IPS-18c (cell line): ENCODE measurements around the gene RB1.
A peak's percentile ranks its signal among the peaks of the same experiment; 100 is the strongest.

Experiments used
- H3K4me3 ChIP-seq: 2 replicates; pipeline ENCODE4 v1.7.0; 2013; ENCODE audit warnings: low read depth, mild to moderate bottlenecking, low read length, moderate library complexity; ENCODE audit not compliant: insufficient read depth
- H3K9me3 ChIP-seq: one replicate; pipeline ENCODE4 v1.6.1; 2013; ENCODE audit warnings: mild to moderate bottlenecking, low read length, moderate library complexity; ENCODE audit not compliant: control insufficient read depth, insufficient read depth

RB1 gene

GRCh38 chr13:48303359-48304142 lies at the start of gene RB1:
TSS of gene RB1 (plus strand) at chr13:48303751. CDS start at chr13:48303913, 162 bp downstream.
- Histone ChIP-seq H3K9me3 (no peaks in the 10 kb centered on the region), H3K4me3 (peak within 1 kb of the TSS; percentile 90)

GRCh38 chr13:48253849-48254248 lies 49.7 kb upstream of the RB1 start:
- Histone ChIP-seq H3K4me3 (no peak overlapping the region), H3K9me3 (no peaks in the 10 kb centered on the region)

- Histone ChIP-seq H3K9me3 (no peaks in the 10 kb centered on the region), H3K4me3 (no peak overlapping the region)
These were observed 48.5 kb upstream of the RB1 start for GRCh38 chr13:48255090-48255489.

- no peak overlapping the region for H3K4me3 ChIP-seq
- H3K9me3 ChIP-seq, result no peaks in the 10 kb centered on the region
These were observed 47.6 kb upstream of the RB1 start for GRCh38 chr13:48255954-48256353.

- Histone ChIP-seq H3K9me3 (no peaks in the 10 kb centered on the region), H3K4me3 (no peak overlapping the region)
These were observed 45.5 kb upstream of the RB1 start for GRCh38 chr13:48258002-48258401.

- H3K4me3 ChIP-seq, result no peak overlapping the region
- H3K9me3 ChIP-seq, result no peaks in the 10 kb centered on the region
These were observed 45.1 kb upstream of the RB1 start for GRCh38 chr13:48258430-48258829.

- Histone ChIP-seq H3K4me3 (no peak overlapping the region), H3K9me3 (no peaks in the 10 kb centered on the region)
These were observed 42.6 kb upstream of the RB1 start for GRCh38 chr13:48260970-48261369.

GRCh38 chr13:48263196-48263595 lies 40.4 kb upstream of the RB1 start:
- no peak overlapping the region for H3K4me3 ChIP-seq
- H3K9me3 ChIP-seq, result no peaks in the 10 kb centered on the region

- Histone ChIP-seq H3K9me3 (no peaks in the 10 kb centered on the region), H3K4me3 (no peak overlapping the region)
These were observed 39.5 kb upstream of the RB1 start for GRCh38 chr13:48264058-48264457.

- Histone ChIP-seq H3K4me3 (no peak overlapping the region), H3K9me3 (no peaks in the 10 kb centered on the region)
These were observed 38.2 kb upstream of the RB1 start for GRCh38 chr13:48265217-48265815.

- no peak overlapping the region for H3K4me3 ChIP-seq
- H3K9me3 ChIP-seq, result no peaks in the 10 kb centered on the region
These were observed 37.4 kb upstream of the RB1 start for GRCh38 chr13:48266150-48266549.

GRCh38 chr13:48266701-48267639 lies 36.6 kb upstream of the RB1 start:
- Histone ChIP-seq H3K9me3 (no peaks in the 10 kb centered on the region), H3K4me3 (no peak overlapping the region)

- no peak overlapping the region for H3K4me3 ChIP-seq
- H3K9me3 ChIP-seq, result no peaks in the 10 kb centered on the region
These were observed 35.5 kb upstream of the RB1 start for GRCh38 chr13:48268019-48268418.

GRCh38 chr13:48273346-48273745 lies 30.2 kb upstream of the RB1 start:
- Histone ChIP-seq H3K9me3 (no peaks in the 10 kb centered on the region), H3K4me3 (no peak overlapping the region)

- Histone ChIP-seq H3K9me3 (no peaks in the 10 kb centered on the region), H3K4me3 (no peak overlapping the region)
These were observed 28.0 kb upstream of the RB1 start for GRCh38 chr13:48275507-48275906.

GRCh38 chr13:48278806-48279205 lies 24.7 kb upstream of the RB1 start:
- Histone ChIP-seq H3K4me3 (no peak overlapping the region), H3K9me3 (no peaks in the 10 kb centered on the region)

- no peak overlapping the region for H3K4me3 ChIP-seq
- H3K9me3 ChIP-seq, result no peaks in the 10 kb centered on the region
These were observed 22.0 kb upstream of the RB1 start for GRCh38 chr13:48281556-48281955.

- H3K9me3 ChIP-seq, result no peaks in the 10 kb centered on the region
- H3K4me3 ChIP-seq, result no peak overlapping the region
These were observed 11.8 kb upstream of the RB1 start for GRCh38 chr13:48291730-48292129.
